ENCODE data around the gene NSMF.

- TF ChIP-seq CTCF (optimal IDR thresholded peaks at IDR 0.05 in 1 of 3, IDR thresholded peaks at IDR 0.05 in 1 of 3, conservative IDR thresholded peaks at IDR 0.05 in 1 of 3; ENCODE audit: extremely low read depth in 1 of 3, insufficient read depth in 2 of 3, low read length in 3 of 3) (no peak), EZH2 (IDR thresholded peaks at IDR 0.05; ENCODE audit: low read length) (no peak)
Measured at GRCh38 chr9:137417161-137418021, 41.7 kb downstream of the NSMF start.

Measured in keratinocyte (primary cell).